ENCODE data around the gene OSBPL10.

OSBPL10 gene

DNA sequence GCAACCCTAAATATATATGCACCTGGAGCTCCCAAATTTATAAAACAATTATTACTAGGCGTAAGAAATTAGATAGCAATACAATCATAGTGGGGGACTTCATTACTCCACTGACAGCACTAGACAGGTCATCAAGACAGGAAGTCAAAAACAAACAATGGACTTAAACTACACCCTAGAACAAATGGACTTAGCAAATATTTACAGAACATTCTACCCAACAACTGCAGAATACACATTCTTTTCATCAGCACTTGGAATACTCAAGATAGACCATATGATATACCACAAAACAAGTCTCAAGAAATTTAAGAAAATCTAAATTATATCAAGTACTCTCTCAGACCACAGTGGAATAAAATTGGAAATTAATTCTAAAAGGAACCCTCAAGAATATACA is 201.5 kb downstream of the OSBPL10 start:
- no peak for DNase-seq (ENCODE audit: low read depth)
- TF ChIP-seq, protein P1, sequence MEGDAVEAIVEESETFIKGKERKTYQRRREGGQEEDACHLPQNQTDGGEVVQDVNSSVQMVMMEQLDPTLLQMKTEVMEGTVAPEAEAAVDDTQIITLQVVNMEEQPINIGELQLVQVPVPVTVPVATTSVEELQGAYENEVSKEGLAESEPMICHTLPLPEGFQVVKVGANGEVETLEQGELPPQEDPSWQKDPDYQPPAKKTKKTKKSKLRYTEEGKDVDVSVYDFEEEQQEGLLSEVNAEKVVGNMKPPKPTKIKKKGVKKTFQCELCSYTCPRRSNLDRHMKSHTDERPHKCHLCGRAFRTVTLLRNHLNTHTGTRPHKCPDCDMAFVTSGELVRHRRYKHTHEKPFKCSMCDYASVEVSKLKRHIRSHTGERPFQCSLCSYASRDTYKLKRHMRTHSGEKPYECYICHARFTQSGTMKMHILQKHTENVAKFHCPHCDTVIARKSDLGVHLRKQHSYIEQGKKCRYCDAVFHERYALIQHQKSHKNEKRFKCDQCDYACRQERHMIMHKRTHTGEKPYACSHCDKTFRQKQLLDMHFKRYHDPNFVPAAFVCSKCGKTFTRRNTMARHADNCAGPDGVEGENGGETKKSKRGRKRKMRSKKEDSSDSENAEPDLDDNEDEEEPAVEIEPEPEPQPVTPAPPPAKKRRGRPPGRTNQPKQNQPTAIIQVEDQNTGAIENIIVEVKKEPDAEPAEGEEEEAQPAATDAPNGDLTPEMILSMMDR (IDR thresholded peaks at IDR 0.05; ENCODE audit: low read length, missing control alignments) = no peak
- H3K4me3 ChIP-seq (replicated peaks; ENCODE audit: low read depth, low read length) = no peak overlapping the region

DNA sequence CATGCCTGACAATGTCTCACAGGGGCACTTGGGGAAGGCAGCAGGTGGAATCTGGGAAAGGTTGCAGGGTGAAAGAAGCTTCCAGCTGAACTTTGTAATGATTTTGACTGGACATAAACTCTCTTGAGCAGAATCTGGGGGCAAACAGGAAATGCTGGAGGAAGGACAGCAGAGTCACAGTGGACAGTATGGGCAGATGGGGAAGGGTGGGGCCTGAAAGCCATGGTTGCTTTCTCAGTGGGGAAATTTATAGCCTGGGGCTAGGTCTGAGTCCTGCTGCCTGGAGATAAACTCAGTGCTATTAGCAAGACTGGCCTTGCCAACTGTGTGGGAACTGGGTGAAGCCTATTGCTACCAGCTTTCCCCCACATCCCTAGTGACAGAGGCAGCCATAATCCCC is 203.2 kb downstream of the OSBPL10 start:
- no peak for DNase-seq (ENCODE audit: low read depth)
- no peak overlapping the region for H3K4me3 ChIP-seq (replicated peaks; ENCODE audit: low read depth, low read length)
- TF ChIP-seq, protein P1 (IDR thresholded peaks at IDR 0.05; ENCODE audit: low read length, missing control alignments) = no peak

DNA sequence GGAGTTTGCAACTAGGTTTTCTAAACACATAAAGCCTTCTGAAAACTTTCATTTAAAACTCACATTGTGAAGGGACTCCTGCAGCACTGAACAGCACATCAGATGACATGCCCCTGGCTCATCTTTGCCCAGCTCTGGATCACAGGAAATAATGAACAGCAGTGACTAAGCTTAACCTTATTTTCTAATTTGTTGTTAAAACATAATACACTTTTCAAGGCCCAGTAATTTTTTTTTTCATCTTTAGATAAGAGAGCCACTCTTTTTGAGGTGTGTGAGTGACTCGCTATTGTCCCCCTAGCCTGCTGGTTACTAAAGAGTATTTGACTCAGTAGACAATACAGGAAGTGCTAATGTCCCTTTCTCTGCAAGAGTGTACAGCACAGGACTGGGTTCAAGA is 204.0 kb downstream of the OSBPL10 start:
- TF ChIP-seq, protein P1 (IDR thresholded peaks at IDR 0.05; ENCODE audit: low read length, missing control alignments) = no peak
- DNase-seq (ENCODE audit: low read depth) = no peak
- H3K4me3 ChIP-seq (replicated peaks; ENCODE audit: low read depth, low read length) = no peak overlapping the region

DNA sequence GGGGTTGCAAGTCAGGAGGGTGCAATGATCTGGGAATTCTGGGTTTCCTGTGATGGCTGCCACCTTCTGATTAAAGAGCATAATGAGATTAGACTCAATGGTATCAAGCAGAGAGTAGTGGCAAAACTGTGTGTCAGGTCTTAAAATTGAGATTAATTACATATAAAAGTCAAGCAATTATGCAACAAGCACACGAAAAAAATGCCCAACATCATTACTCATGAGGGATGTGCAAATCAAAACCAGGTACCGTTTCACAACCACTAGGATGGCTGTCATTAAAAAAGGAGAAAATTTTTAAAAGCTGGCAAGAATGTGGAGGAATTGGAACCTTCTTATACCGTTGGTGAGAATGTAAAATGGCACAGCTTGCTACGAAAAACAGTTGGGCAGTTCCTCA is 205.0 kb downstream of the OSBPL10 start:
- DNase-seq (ENCODE audit: low read depth) = no peak
- TF ChIP-seq, protein P1 (IDR thresholded peaks at IDR 0.05; ENCODE audit: low read length, missing control alignments) = no peak
- no peak overlapping the region for H3K4me3 ChIP-seq (replicated peaks; ENCODE audit: low read depth, low read length)

DNA sequence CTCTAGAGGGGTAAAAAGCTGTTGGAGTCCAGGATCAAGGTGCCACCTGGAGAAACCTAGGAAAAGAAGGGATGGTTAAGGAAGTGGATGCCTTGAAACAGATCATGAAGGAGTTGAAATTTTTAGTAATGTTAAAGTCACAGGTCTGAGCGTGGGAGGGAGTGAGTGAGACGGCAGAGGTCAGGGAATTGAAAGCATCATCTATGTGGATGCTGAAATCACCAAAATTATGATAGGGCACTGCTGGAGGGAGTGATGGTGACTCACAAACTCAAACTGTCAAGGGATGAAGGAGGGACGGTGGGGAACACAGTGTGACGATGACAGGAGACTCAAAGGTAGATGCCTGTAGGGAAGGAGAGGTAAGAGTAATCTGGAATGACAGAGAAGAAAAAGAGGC is 205.7 kb downstream of the OSBPL10 start:
- TF ChIP-seq, protein P1 (IDR thresholded peaks at IDR 0.05; ENCODE audit: low read length, missing control alignments) = no peak
- DNase-seq (ENCODE audit: low read depth) = no peak
- H3K4me3 ChIP-seq (replicated peaks; ENCODE audit: low read depth, low read length) = no peak overlapping the region

DNA sequence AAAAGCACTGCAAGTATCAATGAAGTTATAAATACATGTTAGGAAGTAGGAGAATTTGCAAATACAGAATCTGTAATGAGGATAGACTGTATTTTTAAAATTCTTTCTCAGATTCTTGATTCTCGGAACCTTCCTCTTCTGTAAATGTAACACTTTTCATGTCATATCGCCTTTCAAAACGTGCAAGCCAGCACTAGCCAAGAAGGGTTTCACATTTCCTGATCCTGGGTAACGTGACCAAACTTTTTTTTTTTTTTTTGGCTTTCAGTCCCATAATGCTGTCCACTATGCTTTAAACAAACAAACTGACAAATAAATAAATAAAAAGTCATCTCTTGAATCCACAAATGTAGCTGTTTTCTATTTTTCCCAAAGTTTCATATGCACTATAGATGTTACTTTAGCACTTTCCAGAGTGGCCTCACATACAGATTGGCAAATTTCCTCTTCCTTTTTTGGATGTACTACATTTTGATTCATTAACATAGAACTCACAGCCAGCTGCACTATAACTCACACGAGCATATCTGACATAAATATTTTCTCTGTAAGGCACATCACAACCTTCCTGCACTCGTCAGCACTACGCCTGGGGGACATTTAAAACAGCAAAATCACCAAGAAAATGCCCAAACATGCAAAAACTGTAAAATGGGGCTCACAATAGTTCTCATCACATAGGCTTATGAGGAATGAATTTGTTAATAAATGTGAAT is 208.1 kb downstream of the OSBPL10 start:
- H3K4me3 ChIP-seq (replicated peaks; ENCODE audit: low read depth, low read length) = no peak overlapping the region
- DNase-seq (ENCODE audit: low read depth) = no peak
- TF ChIP-seq, protein P1 (IDR thresholded peaks at IDR 0.05; ENCODE audit: low read length, missing control alignments) = no peak

DNA sequence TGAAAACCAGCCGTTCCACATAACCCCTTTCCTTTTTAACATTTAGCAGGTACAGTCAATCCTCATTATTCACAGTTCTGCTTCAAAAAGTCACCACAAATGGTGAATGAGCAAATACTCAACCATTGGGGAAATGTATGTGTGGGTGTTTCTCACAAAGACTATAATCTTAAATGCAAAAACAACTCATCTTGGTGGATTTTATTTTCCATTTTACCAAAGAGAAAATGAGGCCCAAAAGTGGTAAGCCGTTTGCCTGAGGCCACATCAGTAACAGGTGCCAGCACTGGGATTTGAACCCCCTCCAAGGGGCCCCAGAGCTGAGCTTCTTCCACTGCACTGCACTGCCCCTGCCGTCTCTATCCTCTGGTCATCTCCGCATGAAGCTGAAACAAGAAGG is 208.8 kb downstream of the OSBPL10 start:
- TF ChIP-seq, protein P1 (IDR thresholded peaks at IDR 0.05; ENCODE audit: low read length, missing control alignments) = no peak
- no peak overlapping the region for H3K4me3 ChIP-seq (replicated peaks; ENCODE audit: low read depth, low read length)
- DNase-seq (ENCODE audit: low read depth) = no peak
